ENCODE results near the gene VPS36. TPM values are rescaled to one million over a fixed set of nuclear protein-coding genes. Genes with fewer than 3 reads are reported as not detected.

VPS36 gene
- total and polyA plus RNA-seq, 12 donors, result 14.4 to 36.5 (median 32.2) TPM

Other genes with a start within 250 kb of the VPS36 start
- gene THSD1, start 44.5 kb downstream of the VPS36 start, total RNA-seq, result 1 to 10 TPM; 3.8 to 9.3 (median 6.8) TPM
- 1 to 10 TPM; 5.2 to 6.4 TPM for gene THSD1, start 44.5 kb downstream of the VPS36 start, polyA plus RNA-seq
- 10 to 100 TPM in 5 of 10 donors, 1 to 10 TPM in 5; 3.8 to 15.7 (median 9.8) TPM for gene CKAP2, start 4.8 kb upstream of the VPS36 start, total RNA-seq
- gene CKAP2, start 4.8 kb upstream of the VPS36 start, polyA plus RNA-seq, result 1 to 10 TPM; 1.4 to 1.8 TPM
- 1 to 10 TPM; 1.7 to 4.7 (median 3.4) TPM for gene HNRNPA1L2, start 191.8 kb upstream of the VPS36 start, total RNA-seq
- 1 to 10 TPM; 4.7 to 9.1 TPM for gene HNRNPA1L2, start 191.8 kb upstream of the VPS36 start, polyA plus RNA-seq
- 10 to 100 TPM; 44.3 to 61.7 (median 53.9) TPM for gene SUGT1, start 202.2 kb upstream of the VPS36 start, total RNA-seq
- gene SUGT1, start 202.2 kb upstream of the VPS36 start, polyA plus RNA-seq, result 10 to 100 TPM; 53.8 to 55.9 TPM